Measurements from ENCODE around the gene ERMP1. TPM values are rescaled to one million over a fixed set of nuclear protein-coding genes. Genes with fewer than 3 reads are reported as not detected.
A peak's percentile ranks its signal among the peaks of the same experiment; 100 is the strongest.

The ERMP1 gene
- total RNA-seq, 1 donor from 2014 or later: 4.2 TPM

- H3K9me3 Mint-ChIP-seq (ENCODE audit: unreplicated experiment): no peaks in the 10 kb centered on the region
- no peak for DNase-seq
- H3K36me3 Mint-ChIP-seq (ENCODE audit: unreplicated experiment): no peaks in the 10 kb centered on the region
- peaks cover 2% of the 10 kb centered on the region for H3K27me3 Mint-ChIP-seq (ENCODE audit: unreplicated experiment)
- TF ChIP-seq, protein P1, sequence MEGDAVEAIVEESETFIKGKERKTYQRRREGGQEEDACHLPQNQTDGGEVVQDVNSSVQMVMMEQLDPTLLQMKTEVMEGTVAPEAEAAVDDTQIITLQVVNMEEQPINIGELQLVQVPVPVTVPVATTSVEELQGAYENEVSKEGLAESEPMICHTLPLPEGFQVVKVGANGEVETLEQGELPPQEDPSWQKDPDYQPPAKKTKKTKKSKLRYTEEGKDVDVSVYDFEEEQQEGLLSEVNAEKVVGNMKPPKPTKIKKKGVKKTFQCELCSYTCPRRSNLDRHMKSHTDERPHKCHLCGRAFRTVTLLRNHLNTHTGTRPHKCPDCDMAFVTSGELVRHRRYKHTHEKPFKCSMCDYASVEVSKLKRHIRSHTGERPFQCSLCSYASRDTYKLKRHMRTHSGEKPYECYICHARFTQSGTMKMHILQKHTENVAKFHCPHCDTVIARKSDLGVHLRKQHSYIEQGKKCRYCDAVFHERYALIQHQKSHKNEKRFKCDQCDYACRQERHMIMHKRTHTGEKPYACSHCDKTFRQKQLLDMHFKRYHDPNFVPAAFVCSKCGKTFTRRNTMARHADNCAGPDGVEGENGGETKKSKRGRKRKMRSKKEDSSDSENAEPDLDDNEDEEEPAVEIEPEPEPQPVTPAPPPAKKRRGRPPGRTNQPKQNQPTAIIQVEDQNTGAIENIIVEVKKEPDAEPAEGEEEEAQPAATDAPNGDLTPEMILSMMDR (IDR thresholded peaks at IDR 0.05; ENCODE audit: partially characterized antibody, unreplicated experiment): no peak
- no peaks in the 10 kb centered on the region for H3K4me1 Mint-ChIP-seq (ENCODE audit: low read depth, unreplicated experiment)
- no peak overlapping the region for H3K27ac Mint-ChIP-seq (ENCODE audit: unreplicated experiment)
- H3K4me3 Mint-ChIP-seq (ENCODE audit: unreplicated experiment): no peak overlapping the region
Observed at GRCh38 chr9:5834214-5834613, 1.3 kb upstream of the ERMP1 start.

DNA sequence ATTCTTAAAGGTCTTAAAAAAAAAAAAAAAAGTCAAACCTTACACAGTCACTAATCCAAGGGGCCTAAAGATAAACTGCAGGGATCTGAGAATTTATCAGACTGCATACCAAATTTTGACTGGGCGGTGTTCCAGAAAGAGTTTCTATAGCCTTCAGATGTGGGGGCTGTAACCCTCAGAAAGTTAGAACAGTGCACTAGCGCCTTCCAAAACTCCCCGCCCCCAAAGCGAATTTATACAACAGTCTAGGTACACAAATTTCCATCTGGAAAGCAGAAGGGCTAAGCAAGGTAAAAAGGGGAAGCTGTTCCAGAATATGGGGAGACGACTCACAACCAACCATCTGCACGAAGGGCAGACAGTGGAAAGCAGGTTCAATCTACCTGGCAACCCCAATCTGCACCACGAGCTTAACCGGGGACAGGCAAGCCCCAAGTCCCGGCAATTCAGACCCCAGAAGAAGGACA, 813 bp downstream of the ERMP1 start:
- Mint-ChIP-seq H3K9me3 (ENCODE audit: unreplicated experiment) (no peaks in the 10 kb centered on the region), H3K36me3 (ENCODE audit: unreplicated experiment) (no peaks in the 10 kb centered on the region), H3K27ac (ENCODE audit: unreplicated experiment) (no peak overlapping the region), H3K27me3 (ENCODE audit: unreplicated experiment) (peaks cover 3% of the 10 kb centered on the region), H3K4me3 (ENCODE audit: unreplicated experiment) (peak overlapping the region; percentile 90), H3K4me1 (ENCODE audit: low read depth, unreplicated experiment) (no peaks in the 10 kb centered on the region)
- TF ChIP-seq, protein P1 (IDR thresholded peaks at IDR 0.05; ENCODE audit: partially characterized antibody, unreplicated experiment): no peak
- no peak for DNase-seq

DNA sequence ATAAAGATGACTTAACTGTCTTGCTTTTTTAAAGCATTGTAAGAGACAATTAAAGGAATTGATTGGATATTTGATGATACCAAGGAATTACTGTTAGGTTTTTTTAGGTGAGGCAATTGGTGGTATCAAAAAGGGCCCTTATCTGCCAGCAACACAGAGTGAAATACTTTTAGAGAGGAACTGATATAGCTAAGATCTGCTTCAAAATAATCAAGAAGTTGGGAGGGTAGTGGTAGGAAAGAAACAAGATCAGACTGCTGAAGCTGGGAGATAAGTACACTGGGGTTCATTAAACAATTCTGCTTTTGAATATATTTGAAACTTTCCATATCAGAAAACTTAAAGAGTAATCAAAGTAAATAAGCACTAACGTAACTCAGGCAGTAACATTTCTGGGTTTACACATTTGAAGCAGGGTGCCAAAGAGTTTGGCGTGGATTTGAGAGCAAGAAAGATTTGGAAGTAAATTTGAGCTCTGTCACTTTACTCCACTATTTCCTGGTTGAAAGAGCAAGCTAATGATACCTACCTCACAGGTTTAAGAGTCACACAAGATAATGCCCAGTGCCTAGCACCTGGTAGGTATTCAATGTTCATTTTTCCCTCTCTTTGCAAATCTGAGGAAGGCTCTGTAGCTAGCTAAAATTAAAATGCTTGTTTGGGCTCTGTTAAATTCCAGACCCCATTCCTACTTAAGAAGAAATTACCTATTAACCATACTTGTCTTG, 6.9 kb downstream of the ERMP1 start:
- Mint-ChIP-seq H3K36me3 (ENCODE audit: unreplicated experiment) (no peaks in the 10 kb centered on the region), H3K27me3 (ENCODE audit: unreplicated experiment) (peaks cover 2% of the 10 kb centered on the region), H3K9me3 (ENCODE audit: unreplicated experiment) (no peaks in the 10 kb centered on the region), H3K27ac (ENCODE audit: unreplicated experiment) (no peak overlapping the region), H3K4me3 (ENCODE audit: unreplicated experiment) (no peak overlapping the region), H3K4me1 (ENCODE audit: low read depth, unreplicated experiment) (no peaks in the 10 kb centered on the region)
- TF ChIP-seq, protein P1 (IDR thresholded peaks at IDR 0.05; ENCODE audit: partially characterized antibody, unreplicated experiment): no peak
- DNase-seq: no peak

DNA sequence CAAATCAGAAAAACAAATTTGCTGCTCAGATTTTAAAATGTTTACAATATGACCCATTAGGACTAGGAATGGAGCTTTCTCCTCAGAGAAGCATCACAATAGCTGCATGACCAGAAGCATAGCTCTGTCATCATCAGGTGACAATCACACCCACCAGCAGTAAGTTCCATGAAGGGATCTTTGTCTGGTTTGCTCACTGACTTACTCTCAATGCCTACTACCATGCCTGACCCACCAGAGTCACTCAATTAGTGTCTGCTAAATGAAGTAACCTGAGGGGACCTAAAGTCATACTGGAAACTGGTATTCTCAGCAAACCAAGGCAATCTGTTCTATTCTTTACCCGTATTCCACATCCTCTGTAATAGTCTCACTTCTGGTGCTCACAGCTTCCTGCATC, 7.7 kb downstream of the ERMP1 start:
- Mint-ChIP-seq H3K9me3 (ENCODE audit: unreplicated experiment) (no peaks in the 10 kb centered on the region), H3K4me1 (ENCODE audit: low read depth, unreplicated experiment) (no peaks in the 10 kb centered on the region), H3K36me3 (ENCODE audit: unreplicated experiment) (no peaks in the 10 kb centered on the region), H3K27me3 (ENCODE audit: unreplicated experiment) (peaks cover 2% of the 10 kb centered on the region), H3K4me3 (ENCODE audit: unreplicated experiment) (no peak overlapping the region), H3K27ac (ENCODE audit: unreplicated experiment) (no peak overlapping the region)
- TF ChIP-seq, protein P1 (IDR thresholded peaks at IDR 0.05; ENCODE audit: partially characterized antibody, unreplicated experiment): no peak
- no peak for DNase-seq

DNA sequence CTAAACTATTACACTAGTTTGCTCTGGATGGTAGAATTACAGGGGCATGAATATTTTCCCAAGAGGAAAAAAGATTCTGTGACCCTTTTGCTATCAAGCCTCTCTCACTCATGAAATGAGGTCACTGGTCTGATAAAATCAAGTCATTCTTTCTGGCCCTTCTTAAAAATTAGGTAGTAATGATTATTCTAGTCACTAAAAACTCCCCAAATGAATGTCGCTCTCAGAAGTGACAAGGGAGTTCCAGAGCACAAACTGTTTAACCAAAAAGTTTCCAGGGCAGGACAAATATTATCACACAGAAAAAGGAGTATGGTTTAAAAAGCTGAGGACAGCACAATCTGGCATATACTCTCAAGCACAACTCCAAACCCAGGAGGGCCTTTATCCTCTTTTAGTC, 12.5 kb downstream of the ERMP1 start:
- Mint-ChIP-seq H3K36me3 (ENCODE audit: unreplicated experiment) (no peaks in the 10 kb centered on the region), H3K27me3 (ENCODE audit: unreplicated experiment) (no peaks in the 10 kb centered on the region)
- TF ChIP-seq, protein P1 (IDR thresholded peaks at IDR 0.05; ENCODE audit: partially characterized antibody, unreplicated experiment): no peak

More for the DNA sequence above, 12.5 kb downstream of the ERMP1 start:
- no peaks in the 10 kb centered on the region for H3K9me3 Mint-ChIP-seq (ENCODE audit: unreplicated experiment)
- H3K4me1 Mint-ChIP-seq (ENCODE audit: low read depth, unreplicated experiment): no peaks in the 10 kb centered on the region
- DNase-seq: no peak
- no peak overlapping the region for H3K4me3 Mint-ChIP-seq (ENCODE audit: unreplicated experiment)
- no peak overlapping the region for H3K27ac Mint-ChIP-seq (ENCODE audit: unreplicated experiment)

Measured in glutamatergic neuron (in vitro differentiated cells).